B cell (primary cell): ENCODE data around the gene TPRG1L. TPM values are rescaled to one million over a fixed set of nuclear protein-coding genes. Genes with fewer than 3 reads are reported as not detected.
A peak's percentile ranks its signal among the peaks of the same experiment; 100 is the strongest.

Experiments
- ATAC-seq: fragments of 200-7000 bp; cut with Tn5 transposase; one replicate; pipeline ENCODE4 v1.10.0; 2021; ENCODE audit warnings: low read depth, mild to moderate bottlenecking, moderate number of reproducible peaks, moderate library complexity
- CTCF ChIA-PET: fragments of 350-600 bp; sonication (Branson Sonifier 250); formaldehyde crosslinking; loops from one replicate; lab custom pipeline; 2021; ENCODE audit warnings: antibody characterized with exemption, inconsistent platforms; lab: Charles Lee
- POLR2A ChIA-PET: fragments of 350-600 bp; sonication (Branson Sonifier 250); formaldehyde crosslinking; loops from one replicate; lab custom pipeline; 2021; ENCODE audit warnings: antibody characterized with exemption; lab: Charles Lee
- DNase-seq: peaks from one replicate; pipeline ENCODE4 v3.0.0; 2013
- H2AFZ ChIP-seq: 2 replicates; pipeline ENCODE4 v1.6.1; 2012; ENCODE audit warnings: mild to moderate bottlenecking, low read depth, low read length; ENCODE audit not compliant: insufficient read depth, poor library complexity, severe bottlenecking
- H3K27ac ChIP-seq, 2 donors: 1 replicate in 1 of 2; 2 replicates in 1 of 2; pipeline ENCODE4 v1.5.1; 2012 to 2013; ENCODE audit warnings: low read length in 2 of 2, mild to moderate bottlenecking in 2 of 2, moderate library complexity in 1 of 2
- H3K27me3 ChIP-seq, 4 experiments: fragments of 200-600 bp in 1 of 4; sonication (generic) in 1 of 4; replicated peaks in 1 of 4; 1 replicate in 2 of 4; 2 replicates in 2 of 4; pipeline versions ENCODE4 v1.6.1 to v1.7.0; 2013 to 2016; ENCODE audit warnings: low read length in 3 of 4, mild to moderate bottlenecking in 2 of 4, mixed read lengths in 1 of 4, moderate library complexity in 1 of 4; ENCODE audit not compliant: insufficient read depth in 4 of 4, control insufficient read depth in 3 of 4; ENCODE audit errors: control extremely low read depth in 1 of 4
- H3K36me3 ChIP-seq, 2 experiments: replicated peaks in 1 of 2; 1 replicate in 1 of 2; 2 replicates in 1 of 2; pipeline versions ENCODE4 v1.6.1 to v1.7.1; 2013; ENCODE audit warnings: low read length in 1 of 2; ENCODE audit not compliant: insufficient read depth in 2 of 2, control insufficient read depth in 1 of 2; ENCODE audit errors: control extremely low read depth in 1 of 2, extremely low read depth in 1 of 2
- H3K4me1 ChIP-seq, 2 donors: fragments of 200-600 bp in 1 of 2; sonication (generic) in 1 of 2; 1 replicate in 1 of 2; 2 replicates in 1 of 2; pipeline versions ENCODE4 v1.5.1 to v1.6.1; 2013 to 2017; ENCODE audit warnings: low read length in 2 of 2; ENCODE audit not compliant: control insufficient read depth in 2 of 2, insufficient read depth in 2 of 2
- H3K4me2 ChIP-seq: replicated peaks from 2 replicates; pipeline ENCODE3; 2012; ENCODE audit warnings: mild to moderate bottlenecking, low read depth, low read length; ENCODE audit not compliant: poor library complexity, severe bottlenecking
- H3K4me3 ChIP-seq, 5 experiments: fragments of 200-600 bp in 1 of 5; sonication (generic) in 1 of 5; 1 replicate in 3 of 5; 2 replicates in 2 of 5; pipeline versions ENCODE4 v1.5.1 to v1.7.0; 2011 to 2016; ENCODE audit warnings: low read length in 4 of 5, mild to moderate bottlenecking in 4 of 5, low read depth in 2 of 5, control low read depth in 1 of 5, moderate library complexity in 1 of 5; ENCODE audit not compliant: insufficient read depth in 1 of 5; ENCODE audit errors: control extremely low read depth in 1 of 5, extremely low read depth in 1 of 5
- H3K79me2 ChIP-seq: fragments of 200-600 bp; sonication (generic); one replicate; pipeline ENCODE4 v1.6.0; 2016; ENCODE audit warnings: low read length; ENCODE audit not compliant: control insufficient read depth, insufficient read depth
- H3K9ac ChIP-seq: fragments of 200-600 bp; sonication (generic); 2 replicates; pipeline ENCODE4 v1.6.1; 2017; ENCODE audit warnings: mild to moderate bottlenecking, low read length, moderate library complexity
- H3K9me3 ChIP-seq, 3 donors: one replicate each; pipeline versions ENCODE4 v1.6.1 to v1.7.1; 2013; ENCODE audit warnings: low read length in 2 of 3; ENCODE audit not compliant: control insufficient read depth in 2 of 3, insufficient read depth in 1 of 3; ENCODE audit errors: control extremely low read depth in 1 of 3
- H4K20me1 ChIP-seq: 2 replicates; pipeline ENCODE4 v1.6.0; 2012; ENCODE audit warnings: mild to moderate bottlenecking, low read length; ENCODE audit not compliant: insufficient read depth, control insufficient read depth, poor library complexity, severe bottlenecking
- H3K27ac Mint-ChIP-seq: one replicate; pipeline ENCODE4 v1.8.0; 2021; ENCODE audit warnings: mixed read lengths
- H3K27me3 Mint-ChIP-seq: one replicate; pipeline ENCODE4 v1.8.0; 2021; ENCODE audit warnings: mixed read lengths
- H3K4me1 Mint-ChIP-seq: one replicate; pipeline ENCODE4 v1.8.0; 2021; ENCODE audit warnings: mixed read lengths
- H3K4me3 Mint-ChIP-seq: one replicate; pipeline ENCODE4 v1.8.0; 2021; ENCODE audit warnings: mixed read lengths
- H3K9me3 Mint-ChIP-seq: one replicate; pipeline ENCODE4 v1.8.0; 2022; ENCODE audit warnings: mixed read lengths; ENCODE audit not compliant: insufficient read depth
- CTCF ChIP-seq: fragments of 200-600 bp; IDR thresholded peaks from one replicate; pipeline ENCODE4 v1.8.0; 2022; ENCODE audit warnings: antibody characterized with exemption, mild to moderate bottlenecking
- EZH2 ChIP-seq: IDR thresholded peaks from 2 replicates; pipeline ENCODE4 v1.6.1; 2012; ENCODE audit warnings: borderline replicate concordance, low read depth, mild to moderate bottlenecking, moderate library complexity, low read length; ENCODE audit not compliant: insufficient read depth, poor library complexity, severe bottlenecking
- WGBS: methylation state at CpG from one replicate; pipeline ENCODE4 v1.1.5; 2013; ENCODE audit warnings: missing lambda C conversion rate; ENCODE audit not compliant: insufficient coverage; 5-methylcytosine and 5-hydroxymethylcytosine counted together
- intact Hi-C: fragments of 100-400 bp; cut with micrococcal nuclease; formaldehyde crosslinking; loops from one replicate; pipeline ENCODE4 v1.10.0; 2022
- polyA plus RNA-seq: library from polyadenylated mRNA; depleted of rRNA; stranded (reverse); fragments of >200 nt; gene quantifications from 2 replicates; pipeline ENCODE4 v1.2.3, GENCODE V29; 2012
- total RNA-seq, 2 donors: library from RNA; stranded (reverse); fragments of 120-200 nt in 1 of 2; gene quantifications; 1 replicate in 1 of 2; 2 replicates in 1 of 2; pipeline versions ENCODE4 v1.2.3 to v1.2.4, GENCODE V29; 2013 to 2022

TPRG1L gene
- total and polyA plus RNA-seq, 2 donors (not counting 1 experiment from before 2014, with no cell fraction given) = 19.5 to 48.6 TPM

GRCh38 chr1:3623441-3624199 is 1.2 kb upstream of the TPRG1L start:
- Histone ChIP-seq H3K36me3 (peaks cover 0 to 15% of the 10 kb centered on the region in 2 experiments), H3K9me3 (no peaks in the 10 kb centered on the region), H4K20me1 (peaks cover 5% of the 10 kb centered on the region), H3K27ac (no peak overlapping the region), H3K27me3 (no peaks in the 10 kb centered on the region), H3K4me2 (peak overlapping the region; percentile 94), H3K4me3 (peak overlapping the region; percentile 58 to 97 (median 88)), H2AFZ (peak overlapping the region; percentile 98), H3K79me2 (peaks cover 12% of the 10 kb centered on the region), H3K4me1 (peaks cover 18 to 33% of the 10 kb centered on the region in 2 donors), H3K9ac (peak overlapping the region; percentile 89)
- peaks cover 53% of the 10 kb centered on the region for H3K4me1 Mint-ChIP-seq
- H3K4me3 Mint-ChIP-seq = peak overlapping the region; percentile 93
- ChIA-PET POLR2A (interaction anchor here (0.6 kb wide), 1 partner anchor 277 kb away, joined by 3 read pairs; the partner anchor contains the start of gene C1orf174), CTCF (interaction anchor here (1.1 to 1.7 kb wide), 4 partner anchors 8 to 171 kb away, joined by 3 to 8 read pairs (median 6); partner anchors contain the start of gene WRAP73)
- H3K27ac Mint-ChIP-seq = peak overlapping the region; percentile 92
- DNase-seq (no peak), ATAC-seq (no peak)
- no peaks in the 10 kb centered on the region for H3K27me3 Mint-ChIP-seq
- no peak for TF ChIP-seq EZH2
- TF ChIP-seq CTCF = no peak
- H3K9me3 Mint-ChIP-seq = no peaks in the 10 kb centered on the region
- WGBS = 44% methylated on average over 23 of the region's 23 CpGs
- intact Hi-C loops = loop anchor here (1.0 to 10.0 kb wide), 9 partner anchors 27 to 1209 kb away; partner anchors contain the start of genes C1orf174, CEP104, DFFB and LRRC47
